GM15510 (cell line): ENCODE results near the gene SHB.

Experiments
- POLR2A ChIP-seq: IDR thresholded peaks from 3 replicates; pipeline ENCODE4 v1.6.1; 2011; ENCODE audit warnings: borderline replicate concordance; ENCODE audit not compliant: insufficient read length; ENCODE audit errors: extremely low read depth

The SHB gene

GRCh38 chr9:38006163-38006562 is 62.9 kb downstream of the SHB start:
- TF ChIP-seq POLR2A = no peak

GRCh38 chr9:38004809-38005560 is 64.0 kb downstream of the SHB start:
- TF ChIP-seq POLR2A = no peak

GRCh38 chr9:38003946-38004808 is 64.8 kb downstream of the SHB start:
- TF ChIP-seq POLR2A = no peak

- no peak for TF ChIP-seq POLR2A
Observed at GRCh38 chr9:38003230-38003629, 65.8 kb downstream of the SHB start.

- no peak for TF ChIP-seq POLR2A
Observed at GRCh38 chr9:38001430-38001829, 67.6 kb downstream of the SHB start.

GRCh38 chr9:38000735-38001134 is 68.3 kb downstream of the SHB start:
- TF ChIP-seq POLR2A = no peak

GRCh38 chr9:38000332-38000731 is 68.7 kb downstream of the SHB start:
- no peak for TF ChIP-seq POLR2A

GRCh38 chr9:37999588-38000189 is 69.3 kb downstream of the SHB start:
- no peak for TF ChIP-seq POLR2A

- TF ChIP-seq POLR2A = no peak
Observed at GRCh38 chr9:37998881-37999587, 70.0 kb downstream of the SHB start.

GRCh38 chr9:37997636-37998374 is 71.2 kb downstream of the SHB start:
- no peak for TF ChIP-seq POLR2A

- TF ChIP-seq POLR2A = no peak
Observed at GRCh38 chr9:37996819-37997217, 72.2 kb downstream of the SHB start.

GRCh38 chr9:37995961-37996818 is 72.8 kb downstream of the SHB start:
- TF ChIP-seq POLR2A = no peak

GRCh38 chr9:37995348-37995737 is 73.7 kb downstream of the SHB start:
- TF ChIP-seq POLR2A = no peak
